Stimulated activated naive CD8-positive, alpha-beta T cell treated with anti-CD3 and anti-CD28 coated beads, Interleukin-15, amount 100 ng/mL, for 72 hours (primary cell): ENCODE results near the gene CORO2B.

Source experiments
- ATAC-seq: fragments of 150-1000 bp; cut with Tn5 transposase; 2 replicates; pipeline ENCODE4 v1.10.0; 2021; ENCODE audit warnings: mild to moderate bottlenecking, moderate library complexity
- DNase-seq, 2 donors: peaks; one replicate each; pipeline ENCODE4 v3.0.0; 2021 to 2022
- H3K27ac Mint-ChIP-seq, 2 donors: one replicate each; pipeline ENCODE4 v1.8.0; 2022; ENCODE audit warnings: mild to moderate bottlenecking in 2 of 2, mixed read lengths in 2 of 2, moderate library complexity in 2 of 2
- H3K27me3 Mint-ChIP-seq: one replicate; pipeline ENCODE4 v1.8.0; 2022; ENCODE audit warnings: mixed read lengths
- H3K4me1 Mint-ChIP-seq: one replicate; pipeline ENCODE4 v1.8.0; 2022; ENCODE audit warnings: mild to moderate bottlenecking, mixed read lengths
- H3K4me3 Mint-ChIP-seq, 2 donors: one replicate each; pipeline ENCODE4 v1.8.0; 2022; ENCODE audit warnings: mild to moderate bottlenecking in 2 of 2, mixed read lengths in 2 of 2, moderate library complexity in 1 of 2
- H3K9me3 Mint-ChIP-seq, 2 donors: one replicate each; pipeline ENCODE4 v1.8.0; 2022; ENCODE audit warnings: mixed read lengths in 2 of 2

CORO2B gene

GRCh38 chr15:68551296-68551635 lies 27.5 kb upstream of the CORO2B start:
- no peaks in the 10 kb centered on the region for H3K9me3 Mint-ChIP-seq
- no peak for ATAC-seq
- peaks cover 53% of the 10 kb centered on the region for H3K27me3 Mint-ChIP-seq
- H3K4me3 Mint-ChIP-seq, result no peak overlapping the region
- no peak overlapping the region for H3K27ac Mint-ChIP-seq
- no peak for DNase-seq
- H3K4me1 Mint-ChIP-seq, result no peaks in the 10 kb centered on the region

GRCh38 chr15:68552344-68552743 lies 26.4 kb upstream of the CORO2B start:
- no peak for DNase-seq
- no peak overlapping the region for H3K4me3 Mint-ChIP-seq
- H3K9me3 Mint-ChIP-seq, result no peaks in the 10 kb centered on the region
- peaks cover 63% of the 10 kb centered on the region for H3K27me3 Mint-ChIP-seq
- H3K27ac Mint-ChIP-seq, result no peak overlapping the region
- no peaks in the 10 kb centered on the region for H3K4me1 Mint-ChIP-seq
- ATAC-seq, result no peak

GRCh38 chr15:68552773-68553172 lies 26.0 kb upstream of the CORO2B start:
- Mint-ChIP-seq H3K9me3 (no peaks in the 10 kb centered on the region), H3K4me1 (no peaks in the 10 kb centered on the region), H3K4me3 (no peak overlapping the region), H3K27me3 (peaks cover 68% of the 10 kb centered on the region), H3K27ac (no peak overlapping the region)
- DNase-seq (no peak), ATAC-seq (no peak)

GRCh38 chr15:68553314-68553993 lies 25.3 kb upstream of the CORO2B start:
- no peak for ATAC-seq
- Mint-ChIP-seq H3K9me3 (no peaks in the 10 kb centered on the region), H3K27me3 (peaks cover 74% of the 10 kb centered on the region), H3K4me3 (no peak overlapping the region), H3K4me1 (peaks cover 2% of the 10 kb centered on the region), H3K27ac (no peak overlapping the region)
- no peak for DNase-seq

GRCh38 chr15:68553994-68554720 lies 24.6 kb upstream of the CORO2B start:
- Mint-ChIP-seq H3K4me3 (no peak overlapping the region), H3K9me3 (no peaks in the 10 kb centered on the region), H3K27ac (peak overlapping the region in 1 of 2 donors; percentile 38), H3K4me1 (peaks cover 9% of the 10 kb centered on the region), H3K27me3 (peaks cover 75% of the 10 kb centered on the region)
- DNase-seq (peak; percentile 63), ATAC-seq (peak; percentile 33)

- Mint-ChIP-seq H3K4me1 (peaks cover 18% of the 10 kb centered on the region), H3K9me3 (no peaks in the 10 kb centered on the region), H3K27me3 (peaks cover 78% of the 10 kb centered on the region), H3K27ac (no peak overlapping the region), H3K4me3 (no peak overlapping the region)
- no peak for ATAC-seq
- DNase-seq, result no peak
Measured at GRCh38 chr15:68554721-68555678, 23.8 kb upstream of the CORO2B start.

GRCh38 chr15:68555679-68556037 lies 23.1 kb upstream of the CORO2B start:
- Mint-ChIP-seq H3K27me3 (peaks cover 85% of the 10 kb centered on the region), H3K27ac (no peak overlapping the region), H3K9me3 (no peaks in the 10 kb centered on the region), H3K4me3 (no peak overlapping the region), H3K4me1 (peaks cover 20% of the 10 kb centered on the region)
- no peak for ATAC-seq
- DNase-seq, result no peak

- no peak for ATAC-seq
- peaks cover 89% of the 10 kb centered on the region for H3K27me3 Mint-ChIP-seq
- no peaks in the 10 kb centered on the region for H3K9me3 Mint-ChIP-seq
- H3K27ac Mint-ChIP-seq, result no peak overlapping the region
- H3K4me1 Mint-ChIP-seq, result peaks cover 20% of the 10 kb centered on the region
- no peak overlapping the region for H3K4me3 Mint-ChIP-seq
- no peak for DNase-seq
Measured at GRCh38 chr15:68556139-68556990, 22.4 kb upstream of the CORO2B start.

GRCh38 chr15:68557469-68558317 lies 21.1 kb upstream of the CORO2B start:
- Mint-ChIP-seq H3K27ac (no peak overlapping the region), H3K4me1 (peaks cover 20% of the 10 kb centered on the region), H3K9me3 (no peaks in the 10 kb centered on the region), H3K4me3 (no peak overlapping the region), H3K27me3 (peaks cover 97% of the 10 kb centered on the region)
- ATAC-seq, result no peak
- no peak for DNase-seq

- Mint-ChIP-seq H3K27me3 (peaks cover 94% of the 10 kb centered on the region), H3K27ac (no peak overlapping the region), H3K4me1 (peaks cover 20% of the 10 kb centered on the region), H3K4me3 (peak overlapping the region; percentile 80 to 84), H3K9me3 (no peaks in the 10 kb centered on the region)
- no peak for ATAC-seq
- no peak for DNase-seq
Measured at GRCh38 chr15:68558318-68559305, 20.2 kb upstream of the CORO2B start.

- Mint-ChIP-seq H3K4me1 (peaks cover 20% of the 10 kb centered on the region), H3K27me3 (peaks cover 84% of the 10 kb centered on the region), H3K4me3 (peak overlapping the region; percentile 80 to 84), H3K9me3 (no peaks in the 10 kb centered on the region), H3K27ac (no peak overlapping the region)
- DNase-seq, result peak; percentile 73 to 74
- ATAC-seq, result peak; percentile 85
Measured at GRCh38 chr15:68559345-68560310, 19.2 kb upstream of the CORO2B start.

- peak overlapping the region in 1 of 2 donors; percentile 80 for H3K4me3 Mint-ChIP-seq
- no peak overlapping the region for H3K27ac Mint-ChIP-seq
- ATAC-seq, result no peak
- H3K4me1 Mint-ChIP-seq, result peaks cover 20% of the 10 kb centered on the region
- DNase-seq, result no peak
- H3K9me3 Mint-ChIP-seq, result no peaks in the 10 kb centered on the region
- peaks cover 75% of the 10 kb centered on the region for H3K27me3 Mint-ChIP-seq
Measured at GRCh38 chr15:68560501-68561113, 18.2 kb upstream of the CORO2B start.
